ENCODE data around the gene PARL.

- TF ChIP-seq CTCF (conservative IDR thresholded peaks at IDR 0.05; ENCODE audit: low read depth, low read length): no peak
- no peak for TF ChIP-seq EZH2 (IDR thresholded peaks at IDR 0.05; ENCODE audit: low read length, unreplicated experiment)
- TF ChIP-seq EZH2phosphoT487 (IDR thresholded peaks at IDR 0.05; ENCODE audit: borderline replicate concordance, low read length): no peak
Measured at GRCh38 chr3:183857863-183858262, 26.8 kb downstream of the PARL start.
